RPMI7951 (cell line): Measurements from ENCODE around the gene UNC5C. TPM values are rescaled to one million over a fixed set of nuclear protein-coding genes. Genes with fewer than 3 reads are reported as not detected.

Experiments used
- DNase-seq: peaks from one replicate; pipeline ENCODE4 v3.0.0-alpha.2; 2012; ENCODE audit warnings: low read depth
- total RNA-seq: library from RNA; depleted of rRNA; stranded (reverse); fragments of >200 nt; shearing (Covaris generic); gene quantifications from 2 replicates; pipeline ENCODE4 v1.2.3, GENCODE V29; 2014

Gene UNC5C
- total RNA-seq, 1 experiment from 2014 or later: 0.48 TPM

GRCh38 chr4:95267081-95267480, 281.7 kb downstream of the UNC5C start:
- DNase-seq: no peak

GRCh38 chr4:95265814-95266740, 282.7 kb downstream of the UNC5C start:
- no peak for DNase-seq

GRCh38 chr4:95264843-95265242, 283.9 kb downstream of the UNC5C start:
- no peak for DNase-seq

- no peak for DNase-seq
Observed at GRCh38 chr4:95263960-95264359, 284.8 kb downstream of the UNC5C start.

GRCh38 chr4:95263391-95263790, 285.4 kb downstream of the UNC5C start:
- DNase-seq: no peak

- no peak for DNase-seq
Observed at GRCh38 chr4:95256108-95256835, 292.5 kb downstream of the UNC5C start.

- no peak for DNase-seq
Observed at GRCh38 chr4:95255396-95256107, 293.2 kb downstream of the UNC5C start.

- no peak for DNase-seq
Observed at GRCh38 chr4:95251568-95251967, 297.2 kb downstream of the UNC5C start.

GRCh38 chr4:95250544-95251137, 298.1 kb downstream of the UNC5C start:
- DNase-seq: no peak

GRCh38 chr4:95249426-95250021, 299.2 kb downstream of the UNC5C start:
- no peak for DNase-seq

- no peak for DNase-seq
Observed at GRCh38 chr4:95248720-95249425, 299.9 kb downstream of the UNC5C start.

GRCh38 chr4:95243892-95244291, 304.9 kb downstream of the UNC5C start:
- DNase-seq: no peak

GRCh38 chr4:95238554-95238953, 310.2 kb downstream of the UNC5C start:
- DNase-seq: no peak

- peak; percentile 3 for DNase-seq
Observed at GRCh38 chr4:95232358-95233156, 316.2 kb downstream of the UNC5C start.

- no peak for DNase-seq
Observed at GRCh38 chr4:95231681-95232080, 317.1 kb downstream of the UNC5C start.

GRCh38 chr4:95225849-95226248, 322.9 kb downstream of the UNC5C start:
- DNase-seq: no peak

- DNase-seq: no peak
Observed at GRCh38 chr4:95224402-95224801, 324.4 kb downstream of the UNC5C start.

GRCh38 chr4:95220205-95221175, 328.3 kb downstream of the UNC5C start:
- no peak for DNase-seq

- no peak for DNase-seq
Observed at GRCh38 chr4:95219109-95219508, 329.7 kb downstream of the UNC5C start.
